HFFc6 (cell line): ENCODE data around the gene ZRANB2. TPM values are rescaled to one million over a fixed set of nuclear protein-coding genes. Genes with fewer than 3 reads are reported as not detected.

ENCODE experiments used
- DNase-seq: peaks from one replicate; pipeline ENCODE4 v3.0.0-alpha.2; 2018
- H3K27ac Mint-ChIP-seq: 2 replicates; pipeline ENCODE4 v1.8.0; 2020; ENCODE audit warnings: mild to moderate bottlenecking, mixed read lengths
- H3K27me3 Mint-ChIP-seq: 2 replicates; pipeline ENCODE4 v1.8.0; 2021; ENCODE audit warnings: mild to moderate bottlenecking, moderate library complexity, mixed read lengths; ENCODE audit not compliant: insufficient read depth
- H3K36me3 Mint-ChIP-seq: 2 replicates; pipeline ENCODE4 v1.8.0; 2021; ENCODE audit warnings: low read depth, mixed read lengths
- H3K4me1 Mint-ChIP-seq: 2 replicates; pipeline ENCODE4 v1.8.0; 2020; ENCODE audit warnings: low read depth, mixed read lengths
- H3K4me3 Mint-ChIP-seq: 2 replicates; pipeline ENCODE4 v1.8.0; 2020; ENCODE audit warnings: mild to moderate bottlenecking, moderate library complexity, mixed read lengths
- H3K9me3 Mint-ChIP-seq: 2 replicates; pipeline ENCODE4 v1.8.0; 2020; ENCODE audit warnings: mild to moderate bottlenecking, mixed read lengths
- microRNA-seq: library from miRNA; unstranded; fragments of <30 nt; microRNA quantifications from one replicate; pipeline ENCODE4, GENCODE V29; 2019
- total RNA-seq, 6 experiments: library from RNA; stranded (reverse); fragmentation: NEBNext Ultra II Directional; extraction: Animal tissue kit (Norgen Biotek cat#: 25700); gene quantifications; 2 replicates in 1 of 6; 3 replicates in 5 of 6; pipeline ENCODE4 v1.2.3, GENCODE V29; 2021
- TF ChIP-seq, protein P1 (sequence below): fragments of 200-600 bp; sonication (generic); IDR thresholded peaks from 2 replicates; pipeline ENCODE4 v1.5.0; 2021; ENCODE audit warnings: antibody characterized with exemption, mild to moderate bottlenecking

ZRANB2 gene
- total RNA-seq, 6 experiments from 2014 or later, result 71.0 to 87.4 (median 80.5) TPM

DNA sequence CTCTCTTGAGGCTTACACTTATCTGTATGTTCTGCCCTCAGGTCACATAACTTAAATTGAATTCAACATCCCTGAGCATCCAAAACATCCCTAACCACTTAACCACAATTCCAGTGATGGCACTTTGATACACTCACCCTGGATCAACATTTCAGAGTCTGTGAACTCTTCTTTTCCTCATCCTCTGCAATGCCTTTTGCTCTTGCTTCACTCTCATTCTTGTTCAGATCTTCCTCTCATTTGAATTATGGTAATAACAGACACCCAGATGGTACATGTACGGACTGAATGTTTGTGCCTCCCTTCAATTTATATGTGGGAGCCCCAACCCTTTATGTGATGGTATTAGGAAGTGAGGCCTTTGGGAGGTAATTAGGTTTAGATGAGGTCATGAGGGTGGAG, 66.7 kb downstream of the ZRANB2 start:
- Mint-ChIP-seq H3K27me3 (peaks cover under 1% of the 10 kb centered on the region; the same call in 1 of the 2 replicates), H3K4me1 (no peaks in the 10 kb centered on the region; the same call in 1 of the 2 replicates), H3K4me3 (no peak overlapping the region), H3K9me3 (no peaks in the 10 kb centered on the region), H3K36me3 (no peaks in the 10 kb centered on the region), H3K27ac (no peak overlapping the region)
- peak; percentile 41 for DNase-seq
- TF ChIP-seq, protein P1, sequence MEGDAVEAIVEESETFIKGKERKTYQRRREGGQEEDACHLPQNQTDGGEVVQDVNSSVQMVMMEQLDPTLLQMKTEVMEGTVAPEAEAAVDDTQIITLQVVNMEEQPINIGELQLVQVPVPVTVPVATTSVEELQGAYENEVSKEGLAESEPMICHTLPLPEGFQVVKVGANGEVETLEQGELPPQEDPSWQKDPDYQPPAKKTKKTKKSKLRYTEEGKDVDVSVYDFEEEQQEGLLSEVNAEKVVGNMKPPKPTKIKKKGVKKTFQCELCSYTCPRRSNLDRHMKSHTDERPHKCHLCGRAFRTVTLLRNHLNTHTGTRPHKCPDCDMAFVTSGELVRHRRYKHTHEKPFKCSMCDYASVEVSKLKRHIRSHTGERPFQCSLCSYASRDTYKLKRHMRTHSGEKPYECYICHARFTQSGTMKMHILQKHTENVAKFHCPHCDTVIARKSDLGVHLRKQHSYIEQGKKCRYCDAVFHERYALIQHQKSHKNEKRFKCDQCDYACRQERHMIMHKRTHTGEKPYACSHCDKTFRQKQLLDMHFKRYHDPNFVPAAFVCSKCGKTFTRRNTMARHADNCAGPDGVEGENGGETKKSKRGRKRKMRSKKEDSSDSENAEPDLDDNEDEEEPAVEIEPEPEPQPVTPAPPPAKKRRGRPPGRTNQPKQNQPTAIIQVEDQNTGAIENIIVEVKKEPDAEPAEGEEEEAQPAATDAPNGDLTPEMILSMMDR, result no peak

Small RNA genes within 50 kb of the gene (microRNA-seq; reads per million reads assigned to microRNA genes)
- 376 reads per million, percentile 64 among the genes with 10 or more reads in this experiment for gene MIR186

Other genes starting within 250 kb of the ZRANB2 start
- gene PTGER3, start 33.2 kb downstream of the ZRANB2 start, total RNA-seq, result 1 to 10 TPM in 2 of 6 experiments, under 1 TPM in 4; 0.40 to 2.1 (median 0.54) TPM